ENCODE measurements around the gene MSI2. TPM values are rescaled to one million over a fixed set of nuclear protein-coding genes. Genes with fewer than 3 reads are reported as not detected.

The MSI2 gene
- total RNA-seq, 1 donor from 2014 or later: 144 TPM

GRCh38 chr17:57270801-57271245 is 14.5 kb downstream of the MSI2 start:
- Mint-ChIP-seq H3K4me1 (peaks cover 19% of the 10 kb centered on the region), H3K27me3 (ENCODE audit: low read depth) (no peaks in the 10 kb centered on the region), H3K36me3 (peaks cover 42% of the 10 kb centered on the region), H3K4me3 (no peak overlapping the region), H3K9me3 (no peaks in the 10 kb centered on the region), H3K27ac (peak overlapping the region; percentile 75)
- DNase-seq (ENCODE audit: low spot score in 2 of 2, unreplicated experiment in 2 of 2): no peak
- no peak for TF ChIP-seq CTCF (IDR thresholded peaks at IDR 0.05; ENCODE audit: unreplicated experiment)

GRCh38 chr17:57271821-57272220 is 15.5 kb downstream of the MSI2 start:
- DNase-seq (ENCODE audit: low spot score in 2 of 2, unreplicated experiment in 2 of 2): no peak
- Mint-ChIP-seq H3K4me1 (peaks cover 19% of the 10 kb centered on the region), H3K36me3 (peaks cover 39% of the 10 kb centered on the region), H3K4me3 (no peak overlapping the region), H3K27ac (no peak overlapping the region), H3K9me3 (no peaks in the 10 kb centered on the region), H3K27me3 (ENCODE audit: low read depth) (peaks cover 2% of the 10 kb centered on the region)
- TF ChIP-seq CTCF (IDR thresholded peaks at IDR 0.05; ENCODE audit: unreplicated experiment): no peak

- H3K36me3 Mint-ChIP-seq: peaks cover 34% of the 10 kb centered on the region
- H3K9me3 Mint-ChIP-seq: no peaks in the 10 kb centered on the region
- H3K27ac Mint-ChIP-seq: no peak overlapping the region
- H3K27me3 Mint-ChIP-seq (ENCODE audit: low read depth): peaks cover 4% of the 10 kb centered on the region
- peaks cover 19% of the 10 kb centered on the region for H3K4me1 Mint-ChIP-seq
- no peak for DNase-seq (ENCODE audit: low spot score in 2 of 2, unreplicated experiment in 2 of 2)
- no peak overlapping the region for H3K4me3 Mint-ChIP-seq
- TF ChIP-seq CTCF (IDR thresholded peaks at IDR 0.05; ENCODE audit: unreplicated experiment): no peak
Measured at GRCh38 chr17:57273490-57273889, 17.2 kb downstream of the MSI2 start.

GRCh38 chr17:57274162-57274561 is 17.8 kb downstream of the MSI2 start:
- Mint-ChIP-seq H3K4me1 (peaks cover 19% of the 10 kb centered on the region), H3K4me3 (no peak overlapping the region), H3K27me3 (ENCODE audit: low read depth) (peaks cover 10% of the 10 kb centered on the region), H3K9me3 (no peaks in the 10 kb centered on the region), H3K36me3 (peaks cover 40% of the 10 kb centered on the region), H3K27ac (no peak overlapping the region)
- TF ChIP-seq CTCF (IDR thresholded peaks at IDR 0.05; ENCODE audit: unreplicated experiment): no peak
- no peak for DNase-seq (ENCODE audit: low spot score in 2 of 2, unreplicated experiment in 2 of 2)

GRCh38 chr17:57275071-57275764 is 18.9 kb downstream of the MSI2 start:
- Mint-ChIP-seq H3K4me3 (no peak overlapping the region), H3K27me3 (ENCODE audit: low read depth) (peaks cover 18% of the 10 kb centered on the region), H3K4me1 (peaks cover 21% of the 10 kb centered on the region), H3K36me3 (peaks cover 45% of the 10 kb centered on the region), H3K9me3 (no peaks in the 10 kb centered on the region), H3K27ac (no peak overlapping the region)
- no peak for DNase-seq (ENCODE audit: low spot score in 2 of 2, unreplicated experiment in 2 of 2)
- no peak for TF ChIP-seq CTCF (IDR thresholded peaks at IDR 0.05; ENCODE audit: unreplicated experiment)

Measured in mesothelial cell of epicardium (in vitro differentiated cells).